Germinal center (tissue), 1 donor: Measurements from ENCODE around the gene TRIM49D1.
"Not testable (repeated sequence)": the region's sequence is repeated elsewhere in the genome, so short reads cannot be mapped to it uniquely, and the experiment has no call there.

Experiments
- DNase-seq: peaks from one replicate; pipeline ENCODE4 v3.0.0; 2012; ENCODE audit warnings: mixed read lengths, low spot score

Gene TRIM49D1

GRCh38 chr11:89922195-89922660 lies at the start of gene TRIM49D1:
TSS of gene TRIM49D1 (minus strand) at chr11:89922245. CDS start at chr11:89917710, 4,535 bp downstream.
- DNase-seq = no peak

GRCh38 chr11:89965737-89966136 lies 43.7 kb upstream of the TRIM49D1 start, which contains the start of gene TRIM64:
TSS of gene TRIM64 (plus strand) at chr11:89966037. CDS start at chr11:89968504, 2,467 bp downstream.
- not testable (repeated sequence) for DNase-seq

GRCh38 chr11:89960833-89961232 lies 38.8 kb upstream of the TRIM49D1 start:
- not testable (repeated sequence) for DNase-seq

- DNase-seq = not testable (repeated sequence)
Measured at GRCh38 chr11:89923764-89924163, 1.7 kb upstream of the TRIM49D1 start, which contains the start of gene TRIM49D2. TSS of gene TRIM49D2 (plus strand) at chr11:89924064. CDS start at chr11:89926762, 2,698 bp downstream.

GRCh38 chr11:89900809-89901208 lies 21.2 kb downstream of the TRIM49D1 start:
- DNase-seq = not testable (repeated sequence)

GRCh38 chr11:89893245-89893644 lies 28.8 kb downstream of the TRIM49D1 start:
- DNase-seq = not testable (repeated sequence)

GRCh38 chr11:89877511-89877910 lies 44.5 kb downstream of the TRIM49D1 start:
- not testable (repeated sequence) for DNase-seq

GRCh38 chr11:89872588-89872987 lies 49.5 kb downstream of the TRIM49D1 start:
- DNase-seq = not testable (repeated sequence)

- DNase-seq = not testable (repeated sequence)
Measured at GRCh38 chr11:89865223-89865622, 56.8 kb downstream of the TRIM49D1 start.

- not testable (repeated sequence) for DNase-seq
Measured at GRCh38 chr11:89863906-89864704, 57.9 kb downstream of the TRIM49D1 start.
